ENCODE measurements around the gene GRPEL1. TPM values are rescaled to one million over a fixed set of nuclear protein-coding genes. Genes with fewer than 3 reads are reported as not detected.

The GRPEL1 gene
- polyA plus RNA-seq, 3 donors, result 44.1 to 49.6 (median 45.4) TPM

GRCh38 chr4:7055111-7055989 lies 12.5 kb downstream of the GRPEL1 start:
- peaks cover 0 to 3% (median 0%) of the 10 kb centered on the region in 7 donors for H3K9me3 Mint-ChIP-seq
- Histone ChIP-seq H4K20me1 (ENCODE audit: insufficient read depth, low read length) (peaks cover 97% of the 10 kb centered on the region), H3K4me3 (replicated peaks in 1 of 3; ENCODE audit: low read depth in 2 of 3, low read length in 3 of 3) (no peak overlapping the region), H3K4me2 (replicated peaks; ENCODE audit: extremely low read depth, low read length, poor library complexity, severe bottlenecking) (no peak overlapping the region), H3K36me3 (replicated peaks in 1 of 2; ENCODE audit: control insufficient read depth in 1 of 2, insufficient read depth in 2 of 2, low read length in 2 of 2) (peaks cover 28 to 53% of the 10 kb centered on the region in 2 donors), H3K9me3 (replicated peaks in 1 of 2; ENCODE audit: control insufficient read depth in 1 of 2, insufficient read depth in 1 of 2, low read length in 2 of 2) (no peaks in the 10 kb centered on the region), H2AFZ (ENCODE audit: insufficient read depth, low read depth, low read length, poor library complexity, severe bottlenecking) (no peak overlapping the region), H3K27me3 (ENCODE audit: control insufficient read depth in 2 of 2, insufficient read depth in 2 of 2, low read length in 2 of 2) (no peaks in the 10 kb centered on the region), H3K9ac (ENCODE audit: insufficient read depth, low read length, poor library complexity, severe bottlenecking) (no peak overlapping the region), H3K4me1 (ENCODE audit: control insufficient read depth in 1 of 2, insufficient read depth in 2 of 2, low read length in 2 of 2) (peaks cover 61 to 64% of the 10 kb centered on the region in 2 donors), H3K79me2 (ENCODE audit: insufficient read depth, low read length) (peaks cover 62% of the 10 kb centered on the region), H3K27ac (ENCODE audit: low read depth in 1 of 2, low read length in 2 of 2) (no peak overlapping the region)
- peak overlapping the region in 1 of 2 donors; percentile 53 for H3K4me3 Mint-ChIP-seq
- no peak for DNase-seq
- peaks cover 64% of the 10 kb centered on the region for H3K4me1 Mint-ChIP-seq
- WGBS (ENCODE audit: insufficient coverage), result 85% methylated on average over 26 of the region's 31 CpGs
- intact Hi-C loops (cut with micrococcal nuclease), result no loop called here
- H3K36me3 Mint-ChIP-seq, result peaks cover 44 to 74% of the 10 kb centered on the region in 2 donors
- TF ChIP-seq, protein P1, sequence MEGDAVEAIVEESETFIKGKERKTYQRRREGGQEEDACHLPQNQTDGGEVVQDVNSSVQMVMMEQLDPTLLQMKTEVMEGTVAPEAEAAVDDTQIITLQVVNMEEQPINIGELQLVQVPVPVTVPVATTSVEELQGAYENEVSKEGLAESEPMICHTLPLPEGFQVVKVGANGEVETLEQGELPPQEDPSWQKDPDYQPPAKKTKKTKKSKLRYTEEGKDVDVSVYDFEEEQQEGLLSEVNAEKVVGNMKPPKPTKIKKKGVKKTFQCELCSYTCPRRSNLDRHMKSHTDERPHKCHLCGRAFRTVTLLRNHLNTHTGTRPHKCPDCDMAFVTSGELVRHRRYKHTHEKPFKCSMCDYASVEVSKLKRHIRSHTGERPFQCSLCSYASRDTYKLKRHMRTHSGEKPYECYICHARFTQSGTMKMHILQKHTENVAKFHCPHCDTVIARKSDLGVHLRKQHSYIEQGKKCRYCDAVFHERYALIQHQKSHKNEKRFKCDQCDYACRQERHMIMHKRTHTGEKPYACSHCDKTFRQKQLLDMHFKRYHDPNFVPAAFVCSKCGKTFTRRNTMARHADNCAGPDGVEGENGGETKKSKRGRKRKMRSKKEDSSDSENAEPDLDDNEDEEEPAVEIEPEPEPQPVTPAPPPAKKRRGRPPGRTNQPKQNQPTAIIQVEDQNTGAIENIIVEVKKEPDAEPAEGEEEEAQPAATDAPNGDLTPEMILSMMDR (IDR thresholded peaks at IDR 0.05), result no peak
- H3K27ac Mint-ChIP-seq, result peak overlapping the region in 1 of 7 donors; percentile 19
- H3K27me3 Mint-ChIP-seq (ENCODE audit: low read depth in 3 of 3), result peaks cover 3 to 7% (median 3%) of the 10 kb centered on the region in 3 donors

DNA sequence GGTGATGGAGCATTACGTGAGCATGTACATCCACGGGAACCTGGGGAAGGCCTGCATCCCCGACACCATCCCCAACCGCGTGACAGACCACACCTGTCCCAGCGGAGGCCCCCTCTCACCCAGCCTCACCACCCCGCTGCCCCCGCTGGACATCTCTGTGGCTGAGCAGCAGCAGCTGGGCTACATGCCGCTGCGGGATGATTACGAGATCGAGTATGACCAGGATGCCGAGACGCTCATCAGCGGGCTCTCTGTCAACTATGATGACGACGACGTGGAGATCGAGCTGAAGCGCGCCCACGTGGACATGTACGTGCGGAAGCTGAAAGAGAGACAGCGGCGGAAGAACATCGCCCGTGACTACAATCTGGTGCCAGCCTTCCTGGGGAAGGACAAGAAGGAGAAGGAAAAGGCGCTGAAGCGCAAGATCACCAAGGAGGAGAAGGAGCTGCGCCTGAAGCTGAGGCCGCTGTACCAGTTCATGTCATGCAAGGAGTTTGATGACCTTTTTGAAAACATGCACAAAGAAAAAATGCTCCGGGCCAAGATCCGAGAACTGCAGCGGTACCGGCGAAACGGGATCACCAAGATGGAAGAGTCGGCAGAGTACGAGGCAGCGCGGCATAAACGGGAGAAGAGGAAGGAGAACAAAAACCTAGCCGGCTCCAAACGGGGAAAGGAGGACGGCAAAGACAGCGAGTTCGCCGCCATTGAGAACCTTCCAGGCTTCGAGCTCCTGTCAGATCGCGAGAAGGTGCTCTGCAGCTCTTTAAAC lies 13.6 kb downstream of the GRPEL1 start:
- H3K9me3 Mint-ChIP-seq, result peaks cover 0 to 3% (median 0%) of the 10 kb centered on the region in 7 donors
- no peak overlapping the region for H3K4me2 ChIP-seq (replicated peaks; ENCODE audit: extremely low read depth, low read length, poor library complexity, severe bottlenecking)
- H3K9me3 ChIP-seq (replicated peaks in 1 of 2; ENCODE audit: control insufficient read depth in 1 of 2, insufficient read depth in 1 of 2, low read length in 2 of 2), result no peaks in the 10 kb centered on the region
- intact Hi-C loops (cut with micrococcal nuclease), result no loop called here
- H3K4me1 Mint-ChIP-seq, result peaks cover 56% of the 10 kb centered on the region
- H3K79me2 ChIP-seq (ENCODE audit: insufficient read depth, low read length), result peaks cover 73% of the 10 kb centered on the region
- no peak overlapping the region for H3K27ac ChIP-seq (ENCODE audit: low read depth in 1 of 2, low read length in 2 of 2)
- H3K27me3 ChIP-seq (ENCODE audit: control insufficient read depth in 2 of 2, insufficient read depth in 2 of 2, low read length in 2 of 2), result no peaks in the 10 kb centered on the region
- TF ChIP-seq, protein P1 (IDR thresholded peaks at IDR 0.05), result no peak
- H3K4me1 ChIP-seq (ENCODE audit: control insufficient read depth in 1 of 2, insufficient read depth in 2 of 2, low read length in 2 of 2), result peaks cover 51 to 54% of the 10 kb centered on the region in 2 donors
- H3K4me3 ChIP-seq (replicated peaks in 1 of 3; ENCODE audit: low read depth in 2 of 3, low read length in 3 of 3), result no peak overlapping the region
- no peak for DNase-seq
- H4K20me1 ChIP-seq (ENCODE audit: insufficient read depth, low read length), result peaks cover 97% of the 10 kb centered on the region
- 96% methylated on average over 50 of the region's 52 CpGs for WGBS (ENCODE audit: insufficient coverage)
- H3K27me3 Mint-ChIP-seq (ENCODE audit: low read depth in 3 of 3), result peaks cover 4 to 8% (median 7%) of the 10 kb centered on the region in 3 donors
- peak overlapping the region in 1 of 2 donors; percentile 80 for H3K4me3 Mint-ChIP-seq
- no peak overlapping the region for H2AFZ ChIP-seq (ENCODE audit: insufficient read depth, low read depth, low read length, poor library complexity, severe bottlenecking)
- H3K27ac Mint-ChIP-seq, result peak overlapping the region in 3 of 7 donors; percentile 1 to 77 (median 33)
- H3K36me3 ChIP-seq (replicated peaks in 1 of 2; ENCODE audit: control insufficient read depth in 1 of 2, insufficient read depth in 2 of 2, low read length in 2 of 2), result peaks cover 32 to 54% of the 10 kb centered on the region in 2 donors
- H3K36me3 Mint-ChIP-seq, result peaks cover 47 to 83% of the 10 kb centered on the region in 2 donors
- no peak overlapping the region for H3K9ac ChIP-seq (ENCODE audit: insufficient read depth, low read length, poor library complexity, severe bottlenecking)

All from CD14-positive monocyte (primary cell).